ENCODE measurements around the gene FBXL7. TPM values are rescaled to one million over a fixed set of nuclear protein-coding genes. Genes with fewer than 3 reads are reported as not detected.

Gene FBXL7
- total and polyA plus RNA-seq, 2 of the 8 experiments (the other 6 are each of a cell fraction or from before 2014, with no cell fraction given): 17.7 to 17.8 TPM

- 0 out of 4 replicates have a peak, but pooled peaks have one; percentile 10 to 18 for TF ChIP-seq SIN3A (conservative IDR thresholded peaks at IDR 0.05 in 1 of 2, IDR thresholded peaks at IDR 0.05 in 1 of 2; ENCODE audit: low read depth in 1 of 2, low read length in 2 of 2)
- peak; percentile 24 for TF ChIP-seq ASH2L (IDR thresholded peaks at IDR 0.05; ENCODE audit: low read length)
Observed at GRCh38 chr5:15499528-15500324, at the start of gene FBXL7 (continued).

Measured in H1 (cell line).